HepG2 (cell line): ENCODE measurements around the gene ALCAM. TPM values are rescaled to one million over a fixed set of nuclear protein-coding genes. Genes with fewer than 3 reads are reported as not detected.

Experiments used
- ATAC-seq: fragments of 200-7000 bp; cut with Tn5 transposase; 3 replicates; pipeline ENCODE4 v1.9.1; 2020; ENCODE audit warnings: mild to moderate bottlenecking, moderate library complexity
- BruUV-seq: library from RNA; stranded (reverse); fragments of 400-500 nt; replicated peaks from 2 replicates; lab custom pipeline; 2021; lab: Mats Ljungman, UMichigan
- CTCF ChIA-PET: fragments of 300-600 bp; formaldehyde crosslinking; extraction: SDS; loops from one replicate; lab custom pipeline; 2021; ENCODE audit warnings: low total read pairs, inconsistent platforms, low intra/inter-chr PET ratio; lab: Yijun Ruan, JAX
- POLR2A ChIA-PET: fragments of 350-600 bp; sonication (Branson Sonifier 250); formaldehyde crosslinking; loops from one replicate; lab custom pipeline; 2020; ENCODE audit warnings: antibody characterized with exemption, inconsistent platforms; lab: Yijun Ruan, JAX
- DNase-seq: peaks from one replicate; pipeline ENCODE4 v3.0.0-alpha.2; 2015; ENCODE audit warnings: low spot score
- FAIRE-seq: peaks from 3 replicates; lab custom pipeline; 2011; peaks lifted over from hg19 to GRCh38; lab: Jason Lieb, UNC
- H2AFZ ChIP-seq: one replicate; pipeline ENCODE4 v1.6.1; 2011; ENCODE audit warnings: low read length, inconsistent platforms
- H3K27ac ChIP-seq: fragments of 300-600 bp; 3 replicates; pipeline ENCODE4 v1.8.0; 2011; ENCODE audit warnings: mixed run types, mild to moderate bottlenecking, mixed read lengths, low read length, inconsistent platforms; ENCODE audit not compliant: insufficient read depth; ENCODE audit errors: extremely low read length
- H3K27me3 ChIP-seq, 2 experiments: fragments of 200-600 bp in 1 of 2; 2 replicates in 1 of 2; 3 replicates in 1 of 2; pipeline versions ENCODE4 v1.6.0 to v1.8.0; 2011; ENCODE audit warnings: low read length in 2 of 2, mild to moderate bottlenecking in 2 of 2, moderate library complexity in 2 of 2, inconsistent platforms in 1 of 2; ENCODE audit not compliant: insufficient read depth in 2 of 2, control insufficient read depth in 1 of 2
- H3K36me3 ChIP-seq, 2 experiments: fragments of 200-600 bp in 1 of 2; replicated peaks in 1 of 2; 2 replicates in 1 of 2; 3 replicates in 1 of 2; pipeline versions ENCODE4 v1.5.1 to v1.8.0; 2011; ENCODE audit warnings: low read length in 2 of 2, inconsistent platforms in 1 of 2; ENCODE audit not compliant: insufficient read depth in 2 of 2, control insufficient read depth in 1 of 2
- H3K4me1 ChIP-seq: 2 replicates; pipeline ENCODE4 v1.5.1; 2012; ENCODE audit warnings: low read length, inconsistent platforms; ENCODE audit not compliant: insufficient read depth
- H3K4me2 ChIP-seq: 2 replicates; pipeline ENCODE4 v1.6.0; 2011; ENCODE audit warnings: low read depth, low read length, inconsistent platforms
- H3K4me3 ChIP-seq, 3 experiments: fragments of 200-600 bp in 1 of 3; sonication (generic), shearing (Covaris generic) in 1 of 3; replicated peaks in 1 of 3; 2 replicates each; pipeline ENCODE4 v1.5.1; 2011 to 2016; ENCODE audit warnings: low read length in 3 of 3, inconsistent platforms in 2 of 3, low read depth in 2 of 3, mild to moderate bottlenecking in 2 of 3, control low read depth in 1 of 3, mixed read lengths in 1 of 3; ENCODE audit not compliant: insufficient read depth in 1 of 3
- H3K79me2 ChIP-seq: one replicate; pipeline ENCODE4 v1.6.1; 2011; ENCODE audit warnings: low read length, inconsistent platforms; ENCODE audit not compliant: insufficient read depth
- H3K9ac ChIP-seq: 2 replicates; pipeline ENCODE4 v1.6.0; 2011; ENCODE audit warnings: mild to moderate bottlenecking, low read depth, low read length, inconsistent platforms; ENCODE audit not compliant: insufficient read depth
- H3K9me3 ChIP-seq: 2 replicates; pipeline ENCODE4 v1.5.1; 2012; ENCODE audit warnings: mild to moderate bottlenecking, low read length
- H4K20me1 ChIP-seq: 2 replicates; pipeline ENCODE4 v1.6.0; 2011; ENCODE audit warnings: inconsistent platforms, mild to moderate bottlenecking, low read length, moderate library complexity; ENCODE audit not compliant: insufficient read depth
- GATAD2A ChIP-seq: IDR thresholded peaks from 2 replicates; pipeline ENCODE4 v1.6.1; 2016
- MAFF ChIP-seq: IDR thresholded peaks from 2 replicates; pipeline ENCODE4 v1.6.1; 2011; ENCODE audit warnings: low read depth, low read length, improper control_type of control experiment
- MAFK ChIP-seq, 2 experiments: IDR thresholded peaks in 1 of 2; conservative IDR thresholded peaks in 1 of 2; 2 replicates each; pipeline ENCODE4 v1.6.1; 2011; ENCODE audit warnings: improper control_type of control experiment in 2 of 2, low read length in 2 of 2
- RBAK ChIP-seq: sonication (generic); formaldehyde crosslinking; IDR thresholded peaks from 2 replicates; pipeline ENCODE4 v1.5.1; 2020; ENCODE audit warnings: mild to moderate bottlenecking, missing genetic modification reagents
- SMARCC2 ChIP-seq: fragments of 450-650 bp; IDR thresholded peaks from 2 replicates; pipeline ENCODE4 v1.6.1; 2017; ENCODE audit warnings: antibody characterized with exemption, mild to moderate bottlenecking
- ZNF550 ChIP-seq: sonication (generic); formaldehyde crosslinking; IDR thresholded peaks from 2 replicates; pipeline ENCODE4 v1.4.0; 2020; ENCODE audit warnings: mild to moderate bottlenecking, missing genetic modification reagents, borderline replicate concordance
- ZNF850 ChIP-seq: sonication (generic); formaldehyde crosslinking; conservative IDR thresholded peaks from 2 replicates; pipeline ENCODE4 v1.9.0; 2021; ENCODE audit warnings: mild to moderate bottlenecking, missing genetic modification reagents
- ZSCAN21 ChIP-seq: sonication (generic); formaldehyde crosslinking; IDR thresholded peaks from 2 replicates; pipeline ENCODE4 v1.8.0; 2022; ENCODE audit warnings: mild to moderate bottlenecking, missing genetic modification reagents, moderate library complexity, borderline replicate concordance
- WGBS: methylation state at CpG from one replicate; pipeline ENCODE4 v1.1.6; 2017; ENCODE audit warnings: low lambda C conversion rate; 5-methylcytosine and 5-hydroxymethylcytosine counted together
- in situ Hi-C: cut with HindIII; loops from 2 replicates; pipeline ENCODE4 v1.10.0; 2017; ENCODE audit warnings: low pct_unique_long_range_greater_than_20kb; ENCODE audit not compliant: extremely low pct_ligation_motif_present
- intact Hi-C: fragments of 100-400 bp; cut with micrococcal nuclease; formaldehyde crosslinking; loops from one replicate; pipeline ENCODE4 v1.10.0; 2022; ENCODE audit not compliant: unreplicated experiment
- polyA plus RNA-seq, 8 experiments: library from polyadenylated mRNA; depleted of rRNA in 3 of 8; stranded (reverse) in 7 of 8; unstranded in 1 of 8; fragments of >200 nt; fragmentation: Illumina TruSeq in 4 of 8; extraction: Trizol in 4 of 8; gene quantifications; 2 replicates each; pipeline versions ENCODE4 v1.2.1 to v1.2.3, GENCODE V29; 2011 to 2016; ENCODE audit warnings: low read depth in 4 of 8, missing spikeins in 1 of 8, mixed read lengths in 1 of 8; ENCODE audit not compliant: insufficient read depth in 1 of 8
- total RNA-seq, 5 experiments: library from RNA; depleted of rRNA; stranded (reverse); fragments of >200 nt; fragmentation: Illumina TruSeq; extraction: Trizol; gene quantifications; 2 replicates each; pipeline ENCODE4 v1.2.3, GENCODE V29; 2016; ENCODE audit warnings: low read depth in 1 of 5
- TF ChIP-seq, protein P1 (sequence below): IDR thresholded peaks from 2 replicates; pipeline ENCODE4 v1.4.0; 2020; ENCODE audit warnings: mild to moderate bottlenecking, missing genetic modification reagents
- TF ChIP-seq, protein P2 (sequence below): sonication (generic); formaldehyde crosslinking; IDR thresholded peaks from 2 replicates; pipeline ENCODE4 v1.5.1; 2020; ENCODE audit warnings: missing genetic modification reagents, mild to moderate bottlenecking, borderline replicate concordance
- TF ChIP-seq, protein P3 (sequence below): sonication (generic); formaldehyde crosslinking; conservative IDR thresholded peaks from 2 replicates; pipeline ENCODE4 v1.8.0; 2022; ENCODE audit warnings: mild to moderate bottlenecking, moderate library complexity, missing genetic modification reagents
- TF ChIP-seq, protein P4 (sequence below): IDR thresholded peaks from 2 replicates; pipeline ENCODE4 v1.6.1; 2012; ENCODE audit warnings: inconsistent platforms

ALCAM gene
- total and polyA plus RNA-seq, 2 of the 13 experiments (the other 11 are each of a cell fraction or from before 2014, with no cell fraction given): 26.0 to 33.1 TPM

DNA sequence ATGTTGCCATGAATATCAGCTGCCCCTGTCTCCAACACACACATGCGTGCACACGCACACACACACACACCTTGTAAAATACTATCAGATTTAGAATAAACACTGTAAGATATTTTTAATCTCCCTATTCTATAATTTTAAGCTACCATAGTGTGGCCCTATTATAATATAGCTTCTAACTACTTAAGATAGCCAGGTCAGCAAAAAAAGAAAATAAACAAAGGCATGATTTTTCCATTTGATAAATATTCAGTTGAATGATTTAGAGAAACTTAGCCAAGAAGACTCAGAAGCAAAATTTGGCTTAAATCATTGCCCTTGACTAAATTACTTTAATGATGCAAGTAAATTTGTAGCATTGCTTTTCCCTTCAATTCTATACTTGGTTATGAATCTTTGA lies 162.2 kb downstream of the ALCAM start:
- Histone ChIP-seq H4K20me1 (no peaks in the 10 kb centered on the region), H3K36me3 (peaks cover 4 to 14% of the 10 kb centered on the region in 2 experiments; a peak in 3 of 5 replicates), H3K4me1 (no peaks in the 10 kb centered on the region), H3K79me2 (no peaks in the 10 kb centered on the region), H3K27ac (no peak overlapping the region), H3K4me3 (no peak overlapping the region), H2AFZ (no peak overlapping the region), H3K9ac (no peak overlapping the region), H3K9me3 (no peaks in the 10 kb centered on the region), H3K4me2 (no peak overlapping the region), H3K27me3 (no peaks in the 10 kb centered on the region)
- intact Hi-C loops (no loop called here), in situ Hi-C loops (no loop called here)
- BruUV-seq: no TSS peak
- TF ChIP-seq MAFK (conservative IDR thresholded peaks at IDR 0.05 in 1 of 2, IDR thresholded peaks at IDR 0.05 in 1 of 2; ENCODE audit: low read length in 2 of 2): peak; percentile 71 to 90
- TF ChIP-seq ZSCAN21 (CRISPR knock-in tag): no peak
- TF ChIP-seq MAFF: peak; percentile 80; the same call in 1 of the 2 replicates
- TF ChIP-seq ZNF550: no peak
- DNase-seq: no peak
- FAIRE-seq: no peak
- no peak for ATAC-seq
- 92% methylated on average over 2 of the region's 2 CpGs for WGBS
- CTCF ChIA-PET: no interaction called here
- POLR2A ChIA-PET: no interaction called here

DNA sequence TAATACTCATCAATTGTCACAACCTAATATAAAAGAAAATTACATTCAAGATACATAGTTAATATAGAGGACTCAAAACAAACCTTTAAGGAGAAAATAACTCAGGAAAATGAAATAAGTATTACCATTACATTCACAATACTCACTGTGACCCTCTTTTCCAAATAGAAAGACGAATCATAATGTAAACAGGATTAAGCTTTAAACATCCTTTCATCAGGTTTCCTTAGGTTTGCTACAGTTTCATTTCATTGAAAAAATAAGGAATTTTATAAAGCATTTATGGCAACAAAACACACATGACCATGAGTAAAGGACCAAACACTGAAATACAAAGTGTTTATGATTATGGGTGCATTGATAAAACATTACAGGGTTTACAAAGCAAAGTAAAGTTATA lies 162.7 kb downstream of the ALCAM start:
- ChIA-PET CTCF (no interaction called here), POLR2A (no interaction called here)
- Histone ChIP-seq H3K27ac (no peak overlapping the region), H3K9ac (no peak overlapping the region), H3K4me1 (no peaks in the 10 kb centered on the region), H4K20me1 (no peaks in the 10 kb centered on the region), H3K36me3 (peaks cover 4 to 14% of the 10 kb centered on the region in 2 experiments; a peak in 3 of 5 replicates), H3K79me2 (no peaks in the 10 kb centered on the region), H3K9me3 (no peaks in the 10 kb centered on the region), H3K4me3 (no peak overlapping the region), H3K4me2 (no peak overlapping the region), H3K27me3 (no peaks in the 10 kb centered on the region), H2AFZ (no peak overlapping the region)
- FAIRE-seq (no peak), DNase-seq (no peak), ATAC-seq (no peak)
- 83% methylated on average over 1 of the region's 1 CpG for WGBS
- BruUV-seq: no TSS peak
- intact Hi-C loops: no loop called here
- in situ Hi-C loops: no loop called here
- TF ChIP-seq ZNF850 (CRISPR knock-in tag): no peak
- TF ChIP-seq, protein P1, sequence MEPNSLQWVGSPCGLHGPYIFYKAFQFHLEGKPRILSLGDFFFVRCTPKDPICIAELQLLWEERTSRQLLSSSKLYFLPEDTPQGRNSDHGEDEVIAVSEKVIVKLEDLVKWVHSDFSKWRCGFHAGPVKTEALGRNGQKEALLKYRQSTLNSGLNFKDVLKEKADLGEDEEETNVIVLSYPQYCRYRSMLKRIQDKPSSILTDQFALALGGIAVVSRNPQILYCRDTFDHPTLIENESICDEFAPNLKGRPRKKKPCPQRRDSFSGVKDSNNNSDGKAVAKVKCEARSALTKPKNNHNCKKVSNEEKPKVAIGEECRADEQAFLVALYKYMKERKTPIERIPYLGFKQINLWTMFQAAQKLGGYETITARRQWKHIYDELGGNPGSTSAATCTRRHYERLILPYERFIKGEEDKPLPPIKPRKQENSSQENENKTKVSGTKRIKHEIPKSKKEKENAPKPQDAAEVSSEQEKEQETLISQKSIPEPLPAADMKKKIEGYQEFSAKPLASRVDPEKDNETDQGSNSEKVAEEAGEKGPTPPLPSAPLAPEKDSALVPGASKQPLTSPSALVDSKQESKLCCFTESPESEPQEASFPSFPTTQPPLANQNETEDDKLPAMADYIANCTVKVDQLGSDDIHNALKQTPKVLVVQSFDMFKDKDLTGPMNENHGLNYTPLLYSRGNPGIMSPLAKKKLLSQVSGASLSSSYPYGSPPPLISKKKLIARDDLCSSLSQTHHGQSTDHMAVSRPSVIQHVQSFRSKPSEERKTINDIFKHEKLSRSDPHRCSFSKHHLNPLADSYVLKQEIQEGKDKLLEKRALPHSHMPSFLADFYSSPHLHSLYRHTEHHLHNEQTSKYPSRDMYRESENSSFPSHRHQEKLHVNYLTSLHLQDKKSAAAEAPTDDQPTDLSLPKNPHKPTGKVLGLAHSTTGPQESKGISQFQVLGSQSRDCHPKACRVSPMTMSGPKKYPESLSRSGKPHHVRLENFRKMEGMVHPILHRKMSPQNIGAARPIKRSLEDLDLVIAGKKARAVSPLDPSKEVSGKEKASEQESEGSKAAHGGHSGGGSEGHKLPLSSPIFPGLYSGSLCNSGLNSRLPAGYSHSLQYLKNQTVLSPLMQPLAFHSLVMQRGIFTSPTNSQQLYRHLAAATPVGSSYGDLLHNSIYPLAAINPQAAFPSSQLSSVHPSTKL (CRISPR knock-in tag): no peak
- TF ChIP-seq, protein P2, sequence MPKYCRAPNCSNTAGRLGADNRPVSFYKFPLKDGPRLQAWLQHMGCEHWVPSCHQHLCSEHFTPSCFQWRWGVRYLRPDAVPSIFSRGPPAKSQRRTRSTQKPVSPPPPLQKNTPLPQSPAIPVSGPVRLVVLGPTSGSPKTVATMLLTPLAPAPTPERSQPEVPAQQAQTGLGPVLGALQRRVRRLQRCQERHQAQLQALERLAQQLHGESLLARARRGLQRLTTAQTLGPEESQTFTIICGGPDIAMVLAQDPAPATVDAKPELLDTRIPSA (CRISPR knock-in tag): no peak
- no peak for TF ChIP-seq GATAD2A (CRISPR knock-in tag)
- TF ChIP-seq, protein P3, sequence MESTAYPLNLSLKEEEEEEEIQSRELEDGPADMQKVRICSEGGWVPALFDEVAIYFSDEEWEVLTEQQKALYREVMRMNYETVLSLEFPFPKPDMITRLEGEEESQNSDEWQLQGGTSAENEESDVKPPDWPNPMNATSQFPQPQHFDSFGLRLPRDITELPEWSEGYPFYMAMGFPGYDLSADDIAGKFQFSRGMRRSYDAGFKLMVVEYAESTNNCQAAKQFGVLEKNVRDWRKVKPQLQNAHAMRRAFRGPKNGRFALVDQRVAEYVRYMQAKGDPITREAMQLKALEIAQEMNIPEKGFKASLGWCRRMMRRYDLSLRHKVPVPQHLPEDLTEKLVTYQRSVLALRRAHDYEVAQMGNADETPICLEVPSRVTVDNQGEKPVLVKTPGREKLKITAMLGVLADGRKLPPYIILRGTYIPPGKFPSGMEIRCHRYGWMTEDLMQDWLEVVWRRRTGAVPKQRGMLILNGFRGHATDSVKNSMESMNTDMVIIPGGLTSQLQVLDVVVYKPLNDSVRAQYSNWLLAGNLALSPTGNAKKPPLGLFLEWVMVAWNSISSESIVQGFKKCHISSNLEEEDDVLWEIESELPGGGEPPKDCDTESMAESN (CRISPR knock-in tag): no peak
- no peak for TF ChIP-seq RBAK (CRISPR knock-in tag)
- TF ChIP-seq, protein P4, sequence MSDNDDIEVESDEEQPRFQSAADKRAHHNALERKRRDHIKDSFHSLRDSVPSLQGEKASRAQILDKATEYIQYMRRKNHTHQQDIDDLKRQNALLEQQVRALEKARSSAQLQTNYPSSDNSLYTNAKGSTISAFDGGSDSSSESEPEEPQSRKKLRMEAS: no peak
- no peak for TF ChIP-seq SMARCC2
